ENCODE data around the gene CTPS2.
A peak's percentile ranks its signal among the peaks of the same experiment; 100 is the strongest.
"Not testable (repeated sequence)": the region's sequence is repeated elsewhere in the genome, so short reads cannot be mapped to it uniquely, and the experiment has no call there.

Gene CTPS2, protein sequence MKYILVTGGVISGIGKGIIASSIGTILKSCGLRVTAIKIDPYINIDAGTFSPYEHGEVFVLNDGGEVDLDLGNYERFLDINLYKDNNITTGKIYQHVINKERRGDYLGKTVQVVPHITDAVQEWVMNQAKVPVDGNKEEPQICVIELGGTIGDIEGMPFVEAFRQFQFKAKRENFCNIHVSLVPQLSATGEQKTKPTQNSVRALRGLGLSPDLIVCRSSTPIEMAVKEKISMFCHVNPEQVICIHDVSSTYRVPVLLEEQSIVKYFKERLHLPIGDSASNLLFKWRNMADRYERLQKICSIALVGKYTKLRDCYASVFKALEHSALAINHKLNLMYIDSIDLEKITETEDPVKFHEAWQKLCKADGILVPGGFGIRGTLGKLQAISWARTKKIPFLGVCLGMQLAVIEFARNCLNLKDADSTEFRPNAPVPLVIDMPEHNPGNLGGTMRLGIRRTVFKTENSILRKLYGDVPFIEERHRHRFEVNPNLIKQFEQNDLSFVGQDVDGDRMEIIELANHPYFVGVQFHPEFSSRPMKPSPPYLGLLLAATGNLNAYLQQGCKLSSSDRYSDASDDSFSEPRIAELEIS

DNA sequence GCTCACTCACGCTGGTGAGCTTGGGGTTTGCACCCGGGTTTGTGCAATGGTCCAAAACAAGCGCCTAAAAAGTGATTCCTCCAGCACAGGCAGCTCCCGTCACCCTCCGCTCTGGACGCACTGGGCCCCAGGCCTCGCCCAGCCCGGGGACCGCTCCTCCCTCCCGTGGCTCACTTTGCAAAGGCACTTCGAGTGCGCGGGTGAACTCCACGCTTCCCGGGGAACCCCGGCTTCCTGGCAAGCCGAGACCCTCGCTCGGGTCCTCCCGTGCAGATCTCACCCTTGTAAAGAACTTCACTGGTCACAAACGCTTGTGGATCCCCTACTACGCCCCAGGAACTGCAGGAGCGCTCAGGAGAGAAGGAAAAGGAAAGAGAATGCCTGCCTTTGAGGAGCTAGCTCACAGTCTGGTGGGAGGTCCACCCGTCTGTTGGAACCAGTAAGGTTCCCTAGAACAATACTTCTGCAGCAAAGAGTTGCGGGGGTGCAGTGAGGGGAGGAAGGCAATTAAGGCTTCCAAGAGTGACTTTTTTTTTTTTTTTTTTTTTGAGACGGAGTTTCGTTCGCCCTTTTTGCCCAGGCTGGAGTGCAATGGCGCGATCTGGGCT lies at the start of gene CTPS2:
CTPS2 (minus strand) TSS at position 122 of the 608 bp plus-strand sequence. CDS start 9,767 bp downstream, outside the sequence.
- DNase-seq (ENCODE audit: low spot score), result no peak

DNA sequence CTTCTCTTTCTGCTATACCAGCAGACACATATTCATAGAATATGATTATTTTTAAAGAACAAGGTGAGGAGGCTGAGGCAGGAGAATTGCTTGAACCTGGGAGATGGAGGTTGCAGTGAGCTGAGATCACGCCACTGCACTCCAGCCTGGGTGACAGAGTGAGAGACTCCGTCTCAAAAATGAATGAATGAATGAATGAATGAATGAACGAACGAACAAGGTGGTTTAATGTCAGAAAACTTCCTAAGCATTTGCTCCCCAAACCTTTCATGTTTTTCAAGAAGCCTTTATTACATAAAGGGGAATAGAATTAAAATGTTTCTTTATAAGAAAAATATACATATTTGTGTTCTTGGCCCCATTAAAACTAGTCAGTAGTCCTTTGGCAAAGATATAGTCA lies 49.0 kb upstream of the CTPS2 start:
- DNase-seq (ENCODE audit: low spot score), result not testable (repeated sequence)

DNA sequence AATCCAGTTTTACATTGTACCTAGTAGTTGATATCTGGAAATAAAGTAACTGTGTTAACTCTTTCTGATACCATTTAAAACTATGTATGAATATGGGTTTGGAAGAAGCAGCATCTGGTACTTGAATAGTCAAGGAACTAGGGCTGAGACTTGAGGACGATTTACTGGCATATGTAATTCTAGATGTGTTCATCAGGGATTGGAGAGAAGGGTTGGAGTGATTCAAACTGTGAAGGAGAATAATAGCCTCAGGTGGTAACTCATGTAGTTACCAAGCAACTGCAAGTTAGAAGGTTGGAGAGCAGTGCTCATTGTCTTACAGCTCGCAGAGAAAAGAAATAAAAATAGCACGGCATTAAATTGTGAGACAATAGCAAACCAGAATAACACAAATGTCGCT lies 44.3 kb upstream of the CTPS2 start:
- no peak for DNase-seq (ENCODE audit: low spot score)

DNA sequence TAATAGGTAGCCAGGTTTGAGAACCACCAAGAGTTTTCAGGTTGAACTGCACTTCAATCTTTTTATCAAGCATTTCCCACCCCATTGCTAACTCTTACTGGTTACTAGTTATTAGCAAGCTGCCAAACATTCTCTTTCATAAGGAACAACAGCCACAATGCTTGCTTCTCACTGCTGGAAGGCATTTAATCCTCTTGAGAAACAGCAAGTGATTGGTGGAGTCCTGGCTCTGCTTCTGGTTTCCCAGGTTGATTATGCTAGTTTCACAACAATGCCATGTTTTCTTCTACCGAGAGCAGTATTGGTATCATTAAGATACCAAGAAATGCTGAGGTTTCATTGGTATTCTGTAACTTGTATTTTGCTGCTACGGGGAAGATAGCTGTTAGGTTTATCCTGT lies 41.5 kb upstream of the CTPS2 start:
- no peak for DNase-seq (ENCODE audit: low spot score)

DNA sequence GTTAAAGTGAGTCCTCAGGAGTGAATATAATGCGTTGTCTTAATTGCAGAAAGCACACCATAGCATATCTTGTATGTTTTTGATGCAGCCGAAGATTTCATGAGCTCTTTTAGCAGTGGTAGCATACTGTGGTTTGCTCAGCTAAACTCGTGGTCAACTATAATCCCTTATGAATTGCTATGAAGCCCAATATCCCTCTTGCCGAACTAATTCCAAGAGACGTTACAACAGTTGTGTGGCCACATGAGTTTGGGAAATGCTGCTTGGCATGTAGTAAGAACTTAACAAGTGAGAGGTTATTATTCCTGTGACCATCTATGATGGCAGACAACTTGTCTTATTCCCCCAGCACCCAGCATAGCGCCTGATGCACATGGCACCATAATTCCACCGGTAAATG lies 37.7 kb upstream of the CTPS2 start:
- no peak for DNase-seq (ENCODE audit: low spot score)

DNA sequence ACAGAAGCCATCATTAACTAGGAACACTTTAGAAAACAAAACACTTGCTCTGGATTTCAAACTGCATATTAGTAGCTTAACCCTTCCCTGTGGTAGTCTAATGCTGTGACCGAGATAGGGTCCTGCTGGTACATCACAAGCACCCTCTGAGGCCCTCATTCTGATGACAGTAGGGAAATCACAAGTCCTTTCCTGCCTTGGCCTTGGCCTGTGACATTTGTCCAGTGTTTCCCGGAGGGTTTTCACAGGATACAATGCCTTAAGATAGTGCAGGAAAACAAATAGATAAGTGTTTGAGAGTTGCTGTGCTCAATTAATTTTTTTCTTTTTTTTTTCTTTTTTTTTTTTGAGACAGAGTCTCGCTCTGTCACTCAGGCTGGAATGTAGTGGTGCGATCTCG lies 36.0 kb upstream of the CTPS2 start:
- DNase-seq (ENCODE audit: low spot score), result no peak

DNA sequence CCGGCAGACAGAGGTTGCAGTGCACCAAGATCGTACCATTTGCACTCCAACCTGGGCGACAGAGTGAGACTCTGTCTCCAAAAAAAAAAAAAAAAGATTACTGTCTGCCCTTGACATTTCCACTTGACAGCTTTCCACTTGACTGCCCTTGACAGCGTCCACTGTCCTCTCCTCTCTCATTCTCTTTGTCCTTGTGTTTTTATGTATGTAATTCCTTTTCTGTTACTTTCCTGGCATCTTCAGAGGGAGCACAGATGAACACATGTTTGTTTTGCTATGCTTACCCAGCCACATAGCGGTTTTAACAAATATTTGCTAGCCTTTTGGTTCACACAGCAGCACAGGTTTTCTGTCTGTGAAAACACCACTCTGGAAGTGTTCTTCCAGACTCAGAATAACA lies 33.2 kb upstream of the CTPS2 start:
- DNase-seq (ENCODE audit: low spot score), result no peak

DNA sequence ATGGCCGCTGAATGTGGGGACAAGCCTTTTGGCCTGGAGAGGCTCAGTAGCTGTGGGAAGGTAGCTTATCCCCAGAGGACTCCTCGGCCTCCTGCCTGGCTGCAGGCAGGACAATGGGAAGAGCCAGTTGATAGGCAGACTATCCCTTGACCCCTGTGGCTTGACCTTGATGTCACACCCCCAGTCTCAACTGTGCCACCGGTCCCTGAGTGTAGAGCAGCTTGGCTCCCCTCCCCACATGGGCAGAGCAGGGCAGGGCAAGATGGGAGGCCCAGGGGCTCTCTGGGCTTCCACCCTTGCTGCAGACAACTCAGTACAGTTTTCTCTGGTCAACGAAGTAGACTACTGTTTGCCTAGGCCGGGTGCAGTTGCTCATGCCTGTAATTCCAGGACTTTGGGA lies 32.6 kb upstream of the CTPS2 start:
- no peak for DNase-seq (ENCODE audit: low spot score)

DNA sequence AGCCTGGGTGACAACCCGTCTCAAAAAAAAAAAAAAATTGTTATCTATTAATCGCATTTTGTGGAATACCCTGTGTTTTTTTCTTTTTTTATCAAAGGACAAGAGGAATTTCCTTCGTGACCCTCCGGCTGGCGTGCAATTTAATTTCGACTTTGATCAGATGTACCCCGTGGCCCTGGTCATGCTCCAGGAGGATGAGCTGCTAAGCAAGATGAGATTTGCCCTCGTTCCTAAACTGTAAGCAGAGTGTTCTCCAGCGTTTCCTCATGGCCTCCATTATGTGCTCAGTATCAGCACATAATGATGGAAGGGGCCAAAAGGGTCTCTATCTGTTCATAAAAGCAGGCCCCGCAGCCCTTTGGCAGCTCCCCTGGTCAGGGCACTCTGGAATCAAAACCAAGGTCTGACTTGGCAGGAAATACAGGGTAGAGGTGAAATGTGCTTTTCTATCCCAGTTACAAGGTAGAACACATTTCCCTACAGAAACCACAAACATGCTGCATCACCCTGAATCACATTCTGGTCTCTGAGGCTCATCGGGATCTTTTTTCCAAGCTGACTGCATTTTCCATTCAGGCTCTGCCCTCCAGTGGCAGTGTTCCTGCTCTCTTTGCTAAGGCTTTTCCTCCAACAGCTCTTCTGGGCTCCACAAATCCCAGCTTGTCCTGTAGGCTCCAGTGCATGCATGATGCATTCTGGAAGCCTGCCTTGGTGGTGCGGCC lies 31.3 kb upstream of the CTPS2 start:
- no peak for DNase-seq (ENCODE audit: low spot score)

DNA sequence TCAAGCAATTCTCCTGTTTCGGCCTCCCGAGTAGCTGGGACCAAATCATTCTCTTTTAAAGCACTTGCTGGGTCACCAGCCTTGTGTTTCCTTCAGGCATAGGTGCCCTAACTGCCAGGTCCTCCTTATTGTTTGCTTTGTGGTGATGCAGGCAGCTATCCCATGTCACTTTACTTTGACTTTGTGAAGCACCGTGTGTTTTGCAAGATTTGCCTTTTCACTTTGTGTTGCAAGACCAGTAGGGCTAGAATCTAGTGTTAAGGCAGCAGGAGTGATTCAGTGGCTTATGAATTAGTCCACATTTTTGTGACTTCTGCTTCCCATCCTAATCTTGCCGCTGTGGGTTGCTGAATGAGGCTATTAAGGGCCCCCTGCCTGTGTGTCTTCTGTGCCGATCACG lies 27.1 kb upstream of the CTPS2 start:
- peak; percentile 49 for DNase-seq (ENCODE audit: low spot score)

DNA sequence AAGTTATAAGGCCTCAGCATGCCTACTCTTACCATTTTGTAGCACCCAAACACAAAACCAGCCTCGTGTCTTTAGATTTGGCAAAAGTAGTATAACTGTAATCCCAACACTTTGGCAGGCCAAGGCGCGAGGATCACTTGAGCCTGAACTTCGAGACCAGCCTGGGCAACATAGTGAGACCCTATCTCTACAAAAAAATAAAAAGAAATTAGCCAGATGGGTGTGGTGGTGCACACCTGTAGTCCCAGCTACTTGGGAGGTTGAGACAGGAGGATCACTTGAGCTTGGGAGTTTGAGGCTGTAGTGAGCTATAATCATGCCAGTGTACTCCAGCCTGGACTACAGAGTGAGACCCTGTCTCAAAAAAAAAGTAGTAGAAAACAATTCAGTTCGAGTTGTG lies 24.6 kb upstream of the CTPS2 start:
- no peak for DNase-seq (ENCODE audit: low spot score)

DNA sequence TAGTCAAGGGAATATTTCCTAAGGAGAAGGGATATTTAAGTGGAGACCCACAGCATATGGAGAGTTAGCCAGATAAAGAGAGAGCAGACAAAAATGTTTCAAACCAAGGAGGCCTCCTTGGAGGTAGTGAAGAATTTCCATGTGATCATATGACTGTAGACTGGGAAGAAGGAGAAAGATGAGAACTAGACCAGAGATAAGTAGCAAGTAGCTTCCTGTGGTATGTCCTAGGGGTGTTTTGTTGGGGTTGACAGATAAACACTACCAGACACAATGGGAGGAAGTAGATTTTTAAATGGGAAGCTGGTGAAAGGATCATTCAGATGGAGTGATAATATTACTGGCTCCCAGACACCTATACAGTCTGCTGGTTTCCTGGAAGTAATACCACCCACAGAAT lies 20.5 kb upstream of the CTPS2 start:
- DNase-seq (ENCODE audit: low spot score), result no peak

DNA sequence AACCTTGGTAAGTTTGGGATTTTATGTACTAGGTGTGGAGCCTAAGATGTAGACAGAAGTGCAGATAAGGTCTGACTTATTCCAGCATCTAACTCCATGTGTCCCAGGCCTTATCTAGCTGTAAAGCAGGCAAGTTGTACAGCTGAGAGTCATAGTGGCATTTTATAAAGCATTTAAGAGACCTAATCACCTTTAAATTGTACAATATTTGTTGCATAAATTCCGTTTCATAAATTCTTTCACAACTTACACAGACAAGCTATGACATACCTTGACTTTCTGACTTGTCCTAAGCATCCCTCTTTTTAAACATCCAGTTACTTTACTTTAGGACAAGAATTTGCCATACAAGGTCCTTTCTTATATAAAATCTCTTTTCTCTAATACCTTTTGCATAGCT lies 18.0 kb upstream of the CTPS2 start:
- DNase-seq (ENCODE audit: low spot score), result no peak

DNA sequence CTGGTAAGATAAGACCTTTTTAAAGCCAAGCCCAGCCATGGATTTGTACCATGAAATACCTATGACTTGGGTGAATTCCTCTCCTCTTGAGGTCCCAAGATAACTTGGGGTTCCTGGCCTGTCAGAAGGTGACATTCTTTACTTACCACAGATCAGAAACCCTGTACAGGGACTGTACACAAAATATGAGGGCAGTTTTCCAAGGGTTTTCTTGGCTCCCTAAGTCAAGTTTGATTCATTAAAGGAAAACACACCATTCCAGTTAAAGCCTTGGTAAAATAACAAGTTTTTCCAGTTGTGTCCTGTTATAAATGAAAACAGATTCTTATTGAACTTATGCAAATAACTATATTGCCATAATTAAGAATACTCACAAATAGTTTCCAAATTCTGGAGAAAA lies 15.2 kb upstream of the CTPS2 start:
- DNase-seq (ENCODE audit: low spot score), result no peak

DNA sequence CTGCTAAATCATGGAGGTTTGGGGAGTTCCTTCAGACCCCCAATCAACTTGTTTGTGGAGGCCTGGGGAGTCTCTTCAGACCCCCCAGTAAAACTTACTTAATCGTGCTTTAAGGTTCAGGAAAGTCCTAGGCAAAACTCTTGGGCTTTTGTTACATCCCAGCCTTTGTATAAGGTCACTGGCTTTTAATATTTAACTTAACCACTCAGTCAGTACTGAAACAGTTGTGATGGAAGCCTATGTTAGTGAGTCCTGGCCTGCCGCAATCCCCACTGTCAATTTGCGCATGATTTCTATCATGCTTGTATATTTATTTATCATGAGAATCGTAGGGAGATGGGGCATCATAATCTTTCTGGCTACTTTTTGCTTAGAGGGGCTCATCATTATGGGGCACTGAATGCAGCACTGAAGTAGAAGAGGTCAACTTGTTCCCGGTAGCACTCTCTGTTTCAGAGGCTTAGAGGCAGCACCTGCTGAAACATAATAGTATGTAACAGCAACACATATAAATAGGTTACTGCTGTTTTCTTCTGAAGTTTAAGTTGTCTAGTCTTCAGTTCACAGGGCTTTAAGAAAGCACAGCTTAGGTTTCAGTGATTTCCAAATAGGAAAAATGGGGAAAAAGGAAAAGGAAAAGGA lies 14.0 kb upstream of the CTPS2 start:
- DNase-seq (ENCODE audit: low spot score), result not testable (repeated sequence)

DNA sequence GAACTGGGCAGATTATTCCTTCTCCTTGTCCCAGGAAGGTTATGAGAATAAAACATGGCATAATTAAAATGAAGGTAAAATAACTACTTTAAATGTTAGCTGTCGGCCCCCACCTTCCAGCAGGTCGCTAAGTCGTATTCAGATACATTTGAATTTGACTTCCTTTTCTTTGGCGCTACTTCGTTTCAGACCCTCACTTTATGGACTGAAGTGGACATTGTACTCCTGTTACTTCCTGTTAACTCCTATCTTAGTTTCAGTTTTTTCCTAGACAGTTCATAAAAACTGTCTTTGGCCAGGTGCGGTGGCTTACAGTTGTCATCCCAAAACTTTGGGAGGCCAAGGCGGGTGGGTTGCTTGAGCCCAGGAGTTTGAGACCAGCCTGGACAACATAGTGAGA lies 12.6 kb upstream of the CTPS2 start:
- no peak for DNase-seq (ENCODE audit: low spot score)

DNA sequence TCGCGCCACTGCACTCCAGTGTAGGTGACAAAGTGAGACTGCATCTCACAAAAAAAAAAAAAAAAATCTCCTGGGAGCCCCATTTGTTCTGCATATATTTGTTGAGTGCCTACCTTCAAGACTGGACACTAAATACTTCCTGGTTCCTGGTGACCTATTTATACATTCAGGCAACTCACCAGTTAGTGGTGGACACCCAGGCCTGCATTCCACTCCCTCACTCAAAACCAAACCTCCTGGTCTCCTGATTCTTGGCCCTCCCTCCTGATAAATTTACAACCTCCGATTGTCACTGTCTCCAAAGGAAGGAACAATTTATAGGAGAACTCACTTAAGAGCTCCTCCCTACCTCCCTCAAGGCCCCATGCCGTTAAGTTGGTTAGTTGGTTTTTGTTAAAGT lies 10.0 kb upstream of the CTPS2 start:
- DNase-seq (ENCODE audit: low spot score), result no peak

DNA sequence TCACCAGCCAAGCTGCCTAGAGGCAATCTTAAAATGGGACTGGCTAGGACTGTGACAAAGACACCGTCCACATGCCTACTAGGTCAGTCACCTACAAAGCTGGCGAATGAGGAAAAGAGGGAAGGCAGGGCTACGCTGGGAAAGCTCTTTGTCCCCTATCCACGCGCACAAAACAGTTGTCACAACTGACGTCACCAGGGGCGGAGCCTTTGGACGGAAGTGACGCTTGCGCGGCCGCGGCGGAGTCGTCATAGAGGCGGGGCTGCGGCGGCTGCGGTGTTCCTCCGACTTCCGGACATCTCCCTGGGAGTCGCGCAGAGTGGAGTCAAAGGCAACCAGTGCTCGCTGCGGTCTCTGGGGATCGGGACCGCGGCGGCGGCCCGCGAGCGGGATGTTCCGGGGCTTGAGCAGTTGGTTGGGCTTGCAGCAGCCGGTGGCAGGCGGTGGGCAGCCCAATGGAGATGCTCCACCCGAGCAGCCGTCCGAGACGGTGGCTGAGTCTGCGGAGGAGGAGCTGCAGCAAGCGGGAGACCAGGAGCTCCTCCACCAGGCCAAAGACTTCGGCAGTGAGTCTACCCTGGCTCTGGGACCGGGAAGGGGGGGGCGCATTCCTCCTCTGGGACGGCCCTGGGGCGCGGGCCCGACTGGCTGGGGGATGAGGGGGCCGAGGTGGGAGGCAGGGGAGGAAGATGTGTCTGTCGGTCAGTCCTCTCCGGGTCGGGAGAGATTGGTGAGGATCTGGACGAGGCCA lies 7.0 kb upstream of the CTPS2 start, which contains the start of gene SYAP1:
SYAP1 (plus strand) TSS at position 279 of the 751 bp plus-strand sequence; CDS start at position 392, 113 bp downstream.
- peak; percentile 99 for DNase-seq (ENCODE audit: low spot score)

DNA sequence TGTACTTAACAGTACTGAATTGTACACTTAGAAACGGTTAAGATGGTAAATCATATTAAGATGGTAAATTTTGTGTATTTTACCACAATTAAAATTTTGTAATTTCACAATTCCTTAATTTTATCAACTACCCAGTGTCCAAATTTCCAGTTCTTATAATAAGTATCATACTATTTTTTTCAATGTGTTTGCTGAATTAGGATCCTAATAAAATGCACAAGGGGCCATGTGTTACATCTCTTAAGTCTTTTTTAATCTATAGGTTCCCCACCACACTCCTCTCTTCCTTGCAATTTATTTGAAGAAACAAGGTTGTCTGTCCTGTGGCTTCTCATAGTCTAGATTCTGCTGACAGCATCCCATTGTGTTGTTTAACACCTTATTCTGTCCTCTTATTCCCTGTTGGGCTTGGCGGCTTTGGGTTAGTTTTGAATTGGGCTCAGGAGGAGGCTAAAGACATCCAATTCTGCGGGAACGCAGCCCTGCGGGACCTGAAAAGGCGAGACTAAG lies 6.4 kb upstream of the CTPS2 start:
- DNase-seq (ENCODE audit: low spot score), result no peak

DNA sequence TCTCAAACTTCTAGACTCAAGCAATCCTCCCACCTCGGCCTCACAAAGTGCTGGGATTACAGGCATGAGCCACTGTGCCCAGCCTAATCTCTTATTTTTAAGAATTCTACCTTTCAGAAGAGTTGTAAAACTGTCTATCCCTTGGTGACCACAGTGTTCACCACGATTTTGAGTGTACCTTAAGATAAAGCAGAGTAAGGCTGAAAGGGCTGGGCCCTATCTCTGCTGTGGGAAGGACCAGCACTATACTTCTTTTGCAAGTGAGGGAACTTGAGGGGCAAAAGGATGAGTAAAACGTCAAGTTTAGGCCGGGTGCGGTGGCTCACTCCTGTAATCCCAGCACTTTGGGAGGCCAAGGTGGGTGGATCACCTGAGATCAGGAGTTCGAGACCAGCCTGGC lies 4.0 kb upstream of the CTPS2 start:
- not testable (repeated sequence) for DNase-seq (ENCODE audit: low spot score)

DNA sequence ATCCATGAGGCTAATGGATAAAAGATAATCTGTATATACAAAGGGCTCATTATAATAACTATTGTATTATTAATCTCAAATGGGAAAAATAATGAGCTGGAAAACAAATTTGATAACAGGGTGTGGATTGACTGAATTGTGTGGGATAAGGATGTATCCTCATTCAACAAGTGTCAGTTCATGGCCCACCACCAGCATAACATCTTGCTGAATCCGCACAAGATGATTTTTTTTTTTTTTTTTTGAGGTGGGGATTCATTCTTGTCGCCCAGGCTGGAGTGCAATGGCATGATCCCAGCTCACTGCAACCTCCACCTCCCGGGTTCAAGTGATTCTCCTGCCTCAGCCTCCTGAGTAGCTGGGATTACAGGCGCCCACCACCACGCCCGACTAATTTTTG lies 3.2 kb upstream of the CTPS2 start:
- DNase-seq (ENCODE audit: low spot score), result not testable (repeated sequence)
